ENCODE data around the gene ZNF112.

- no peak for TF ChIP-seq CTCF (IDR thresholded peaks at IDR 0.05)
- no peak for TF ChIP-seq POLR2A (IDR thresholded peaks at IDR 0.05)
Observed at GRCh38 chr19:44345959-44346358, 10.5 kb downstream of the ZNF112 start.
